Effector memory CD4-positive, alpha-beta T cell (primary cell): ENCODE results near the gene SLC1A2.
A peak's percentile ranks its signal among the peaks of the same experiment; 100 is the strongest.

Experiments used
- DNase-seq, 3 donors: peaks; one replicate each; pipeline ENCODE4 v3.0.0-alpha.2; 2020
- H3K27ac ChIP-seq: 2 replicates; pipeline ENCODE4 v1.7.0; 2013; ENCODE audit warnings: mild to moderate bottlenecking, low read length, moderate library complexity; ENCODE audit not compliant: insufficient read depth, poor library complexity, severe bottlenecking
- H3K27me3 ChIP-seq: replicated peaks from 2 replicates; pipeline ENCODE4 v1.7.0; 2013; ENCODE audit warnings: mild to moderate bottlenecking, low read length; ENCODE audit not compliant: insufficient read depth, control insufficient read depth, poor library complexity, severe bottlenecking
- H3K36me3 ChIP-seq: 2 replicates; pipeline ENCODE4 v1.7.0; 2013; ENCODE audit warnings: mild to moderate bottlenecking, low read length, moderate library complexity; ENCODE audit not compliant: control insufficient read depth, insufficient read depth
- H3K4me1 ChIP-seq: 2 replicates; pipeline ENCODE4 v1.7.0; 2013; ENCODE audit warnings: low read length, mild to moderate bottlenecking; ENCODE audit not compliant: control insufficient read depth, insufficient read depth, poor library complexity, severe bottlenecking
- H3K4me3 ChIP-seq: 2 replicates; pipeline ENCODE4 v1.7.0; 2013; ENCODE audit warnings: low read length, low read depth, mild to moderate bottlenecking; ENCODE audit not compliant: insufficient read depth, poor library complexity, severe bottlenecking
- H3K9me3 ChIP-seq: 2 replicates; pipeline ENCODE4 v1.7.0; 2013; ENCODE audit warnings: mild to moderate bottlenecking, low read length, moderate library complexity; ENCODE audit not compliant: control insufficient read depth
- total RNA-seq, 3 donors: gene quantifications; one replicate each; lab custom pipeline; 2026; lab: John Stamatoyannopoulos, UW

SLC1A2 gene
- total RNA-seq: 0 to 0.35 (median 0) reads per million in 3 donors

GRCh38 chr11:35419184-35419829 is at the start of gene SLC1A2:
TSS of gene SLC1A2 (minus strand) at chr11:35419558. CDS start at chr11:35418966, 592 bp downstream.
- no peak for DNase-seq
- H3K4me1 ChIP-seq: peaks cover 18% of the 10 kb centered on the region
- no peak within 1 kb of the TSS for H3K27ac ChIP-seq
- H3K4me3 ChIP-seq: peak within 1 kb of the TSS; percentile 22
- H3K36me3 ChIP-seq: no peaks in the 10 kb centered on the region
- peaks cover 29% of the 10 kb centered on the region for H3K27me3 ChIP-seq
- H3K9me3 ChIP-seq: no peaks in the 10 kb centered on the region

GRCh38 chr11:35466058-35466457 is 46.7 kb upstream of the SLC1A2 start:
- Histone ChIP-seq H3K9me3 (no peaks in the 10 kb centered on the region), H3K27me3 (peaks cover 3% of the 10 kb centered on the region), H3K4me1 (no peaks in the 10 kb centered on the region), H3K36me3 (no peaks in the 10 kb centered on the region), H3K27ac (no peak overlapping the region), H3K4me3 (no peak overlapping the region)
- no peak for DNase-seq

DNA sequence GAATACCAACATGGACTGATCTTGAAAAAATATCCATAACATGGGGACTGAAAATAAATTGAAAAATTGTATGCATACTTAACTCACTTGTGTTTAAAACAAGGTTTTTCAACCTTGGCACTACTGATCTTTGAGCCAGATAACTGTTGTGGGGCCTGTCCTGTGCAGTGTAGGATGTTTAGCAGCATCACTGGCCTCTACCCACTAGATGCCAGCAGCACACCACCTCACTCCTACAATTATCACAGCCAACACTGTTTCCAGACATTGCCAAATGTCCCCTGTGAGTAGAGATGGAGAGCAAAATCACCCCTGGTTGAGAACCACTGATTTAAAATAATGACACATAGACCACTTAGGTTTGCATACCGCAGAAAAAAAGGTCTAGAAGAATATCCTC is 45.0 kb upstream of the SLC1A2 start:
- DNase-seq: no peak

DNA sequence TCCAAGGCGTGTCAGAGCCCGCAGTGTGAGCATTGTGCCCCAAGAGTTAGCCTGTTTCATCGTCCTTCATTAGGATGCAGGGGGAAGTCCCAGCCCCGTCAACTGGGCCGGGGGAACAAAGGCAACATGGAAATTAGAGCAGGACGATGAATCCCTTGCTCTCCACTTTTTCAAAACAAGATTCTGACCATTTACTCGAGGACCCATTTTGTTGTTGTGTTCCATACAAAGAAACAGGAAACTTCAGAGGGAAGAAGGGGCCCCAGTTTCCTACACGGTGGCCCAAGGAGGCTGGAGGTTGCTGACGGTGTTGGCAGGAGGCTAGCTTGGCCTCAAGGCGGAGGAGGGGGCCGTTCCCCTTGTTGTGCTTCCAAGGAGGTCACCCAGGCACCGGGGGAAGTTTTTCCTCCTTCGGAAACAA is 44.0 kb upstream of the SLC1A2 start:
- H3K4me3 ChIP-seq: no peak overlapping the region
- H3K36me3 ChIP-seq: no peaks in the 10 kb centered on the region
- peaks cover 3% of the 10 kb centered on the region for H3K27me3 ChIP-seq
- no peak for DNase-seq
- no peak overlapping the region for H3K27ac ChIP-seq
- no peaks in the 10 kb centered on the region for H3K9me3 ChIP-seq
- H3K4me1 ChIP-seq: no peaks in the 10 kb centered on the region

More for the DNA sequence above, 45.0 kb upstream of the SLC1A2 start:
- Histone ChIP-seq H3K9me3 (no peaks in the 10 kb centered on the region), H3K27me3 (peaks cover 3% of the 10 kb centered on the region), H3K27ac (no peak overlapping the region), H3K36me3 (no peaks in the 10 kb centered on the region), H3K4me1 (no peaks in the 10 kb centered on the region), H3K4me3 (no peak overlapping the region)

DNA sequence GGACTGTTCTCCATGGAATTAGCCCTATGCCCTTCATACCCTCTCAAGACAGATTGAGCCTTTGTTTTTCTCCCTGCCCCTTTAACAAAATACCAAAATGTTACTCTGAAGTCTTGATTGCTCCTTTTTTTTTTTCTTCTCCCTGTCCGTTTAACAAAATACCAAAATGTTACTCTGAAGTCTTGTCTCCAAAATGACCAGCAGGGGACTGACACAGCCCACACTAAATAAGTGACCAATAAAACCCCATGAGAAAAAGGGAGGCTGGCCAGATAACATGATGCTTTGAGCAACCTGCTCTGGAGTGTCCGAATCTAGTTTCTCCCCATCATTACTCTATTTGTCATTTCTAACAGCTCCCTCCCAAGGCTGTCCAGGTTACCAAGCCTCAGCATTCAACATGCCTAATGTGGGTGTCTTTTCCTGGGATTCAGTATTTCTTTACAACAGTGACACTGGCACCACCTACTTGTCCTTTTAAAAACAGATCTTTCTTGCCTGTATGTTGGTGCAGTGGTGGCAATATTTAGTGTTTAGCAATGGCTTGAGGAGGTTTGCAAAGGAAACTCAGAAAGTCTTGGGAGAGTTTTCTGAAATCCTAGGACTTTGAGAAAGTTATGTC is 42.7 kb upstream of the SLC1A2 start:
- no peaks in the 10 kb centered on the region for H3K4me1 ChIP-seq
- H3K4me3 ChIP-seq: no peak overlapping the region
- no peak for DNase-seq
- no peaks in the 10 kb centered on the region for H3K9me3 ChIP-seq
- no peaks in the 10 kb centered on the region for H3K36me3 ChIP-seq
- no peak overlapping the region for H3K27ac ChIP-seq
- H3K27me3 ChIP-seq: peaks cover 3% of the 10 kb centered on the region

DNA sequence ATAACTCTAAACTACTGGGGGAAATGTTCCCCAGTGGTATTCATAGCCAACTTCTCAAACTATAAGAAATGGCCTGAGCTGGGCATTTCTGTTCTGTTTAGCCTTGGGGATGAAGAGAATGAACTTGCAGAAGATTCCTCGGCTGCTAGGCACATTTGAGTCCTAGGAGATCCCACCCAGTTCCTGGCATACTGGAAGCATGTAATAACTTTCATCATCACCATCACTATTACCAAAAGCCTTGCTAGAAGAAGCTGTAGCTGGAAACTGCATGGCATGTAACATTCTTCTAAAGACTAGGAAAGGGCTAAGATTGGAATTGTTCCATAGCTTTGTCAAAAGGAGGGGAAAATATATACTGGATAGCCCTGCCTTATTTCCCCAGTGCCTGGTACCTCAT is 40.1 kb upstream of the SLC1A2 start:
- no peak for DNase-seq
- Histone ChIP-seq H3K9me3 (no peaks in the 10 kb centered on the region), H3K27me3 (peaks cover 3% of the 10 kb centered on the region), H3K4me3 (no peak overlapping the region), H3K4me1 (no peaks in the 10 kb centered on the region), H3K36me3 (no peaks in the 10 kb centered on the region), H3K27ac (no peak overlapping the region)

DNA sequence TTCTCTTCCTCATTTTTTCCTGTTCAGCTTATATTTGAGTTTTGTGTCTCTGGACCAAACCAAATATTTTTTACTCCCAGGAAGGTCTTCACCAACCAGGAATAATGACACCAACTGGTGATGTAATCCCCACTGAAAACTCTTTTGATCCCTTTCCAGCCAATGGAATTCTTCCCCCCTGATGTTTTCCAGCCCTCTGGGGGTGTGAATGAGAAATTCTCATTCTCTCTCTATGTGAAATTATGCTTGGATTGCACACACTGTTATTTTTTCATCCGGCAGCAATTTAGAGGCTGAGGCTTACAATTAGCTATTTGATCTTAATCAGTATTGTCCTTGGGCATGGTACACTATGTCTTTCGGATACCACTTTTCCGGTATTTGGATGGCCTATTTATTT is 39.5 kb upstream of the SLC1A2 start:
- Histone ChIP-seq H3K27ac (no peak overlapping the region), H3K36me3 (no peaks in the 10 kb centered on the region)

GRCh38 chr11:35454362-35454761 is 35.0 kb upstream of the SLC1A2 start:
- DNase-seq: no peak
- Histone ChIP-seq H3K4me3 (no peak overlapping the region), H3K27ac (no peak overlapping the region), H3K36me3 (no peaks in the 10 kb centered on the region), H3K27me3 (peaks cover 3% of the 10 kb centered on the region), H3K4me1 (no peaks in the 10 kb centered on the region), H3K9me3 (no peaks in the 10 kb centered on the region)

More for the DNA sequence above, 39.5 kb upstream of the SLC1A2 start:
- Histone ChIP-seq H3K9me3 (no peaks in the 10 kb centered on the region), H3K4me1 (no peaks in the 10 kb centered on the region), H3K4me3 (no peak overlapping the region), H3K27me3 (peaks cover 3% of the 10 kb centered on the region)
- DNase-seq: no peak

GRCh38 chr11:35436581-35437250 is 17.4 kb upstream of the SLC1A2 start:
- no peak for DNase-seq
- no peaks in the 10 kb centered on the region for H3K27me3 ChIP-seq
- no peak overlapping the region for H3K4me3 ChIP-seq
- H3K27ac ChIP-seq: no peak overlapping the region
- no peaks in the 10 kb centered on the region for H3K36me3 ChIP-seq
- no peaks in the 10 kb centered on the region for H3K9me3 ChIP-seq
- no peaks in the 10 kb centered on the region for H3K4me1 ChIP-seq

DNA sequence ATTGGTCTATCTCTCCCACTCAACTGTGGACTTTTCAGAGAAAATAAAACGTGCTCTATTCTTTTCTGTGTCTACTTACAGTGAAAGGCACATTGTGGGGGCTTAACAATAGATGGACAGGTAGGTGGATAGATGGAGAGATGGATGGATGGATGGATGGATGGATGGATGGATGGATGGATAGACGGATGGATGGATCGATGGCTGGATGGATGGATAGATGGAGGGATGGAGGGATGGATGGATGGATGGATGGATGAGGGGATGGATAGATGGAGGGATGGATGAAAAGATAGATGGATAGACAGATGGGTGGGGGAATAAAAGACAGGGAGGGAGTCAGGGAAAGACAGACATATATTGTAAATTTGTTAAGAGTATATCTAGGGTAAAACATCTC is 14.2 kb upstream of the SLC1A2 start:
- Histone ChIP-seq H3K4me1 (no peaks in the 10 kb centered on the region), H3K27ac (no peak overlapping the region), H3K4me3 (no peak overlapping the region), H3K27me3 (no peaks in the 10 kb centered on the region), H3K9me3 (no peaks in the 10 kb centered on the region), H3K36me3 (no peaks in the 10 kb centered on the region)
- no peak for DNase-seq
